Measurements from ENCODE around the gene RFC4. TPM values are rescaled to one million over a fixed set of nuclear protein-coding genes. Genes with fewer than 3 reads are reported as not detected.

RFC4 gene
- total and polyA plus RNA-seq, 7 donors: 8.7 to 30.3 (median 16.4) TPM

GRCh38 chr3:186821429-186822387 is 15.4 kb upstream of the RFC4 start:
- H3K36me3 ChIP-seq: no peaks in the 10 kb centered on the region
- H3K27ac ChIP-seq: no peak overlapping the region
- TF ChIP-seq CTCF (IDR thresholded peaks at IDR 0.05) (peak in 3 of 4 experiments; percentile 25 to 48 (median 37)), EP300 (IDR thresholded peaks at IDR 0.05) (no peak)
- H3K9me3 ChIP-seq: no peaks in the 10 kb centered on the region
- no peak for DNase-seq
- 47 to 55% methylated on average over 11 of the region's 11 CpGs for WGBS, 2 donors
- intact Hi-C loops (cut with DNase I): loop anchor here (2.0 kb wide), 1 partner anchor 207 kb away; no protein-coding TSS in a partner anchor
- H3K4me1 ChIP-seq: peaks cover 0 to 17% (median 8%) of the 10 kb centered on the region in 4 donors
- H3K27me3 ChIP-seq: peaks cover 15 to 28% (median 16%) of the 10 kb centered on the region in 3 donors
- no peak overlapping the region for H3K4me3 ChIP-seq

GRCh38 chr3:186818956-186819355 is 12.7 kb upstream of the RFC4 start:
- Histone ChIP-seq H3K4me1 (no peaks in the 10 kb centered on the region), H3K27ac (no peak overlapping the region), H3K4me3 (no peak overlapping the region), H3K36me3 (no peaks in the 10 kb centered on the region), H3K9me3 (no peaks in the 10 kb centered on the region), H3K27me3 (peaks cover 0 to 4% (median 0%) of the 10 kb centered on the region in 3 donors)
- 93 to 98% methylated on average over 1 of the region's 1 CpG for WGBS, 2 donors
- DNase-seq: no peak
- intact Hi-C loops (cut with DNase I): no loop called here
- no peak for TF ChIP-seq EP300 (IDR thresholded peaks at IDR 0.05)
- TF ChIP-seq POLR2AphosphoS5 (IDR thresholded peaks at IDR 0.05): no peak
- TF ChIP-seq POLR2A (IDR thresholded peaks at IDR 0.05): no peak
- TF ChIP-seq CTCF (IDR thresholded peaks at IDR 0.05): no peak

GRCh38 chr3:186818516-186818915 is 12.2 kb upstream of the RFC4 start:
- no peaks in the 10 kb centered on the region for H3K36me3 ChIP-seq
- TF ChIP-seq CTCF (IDR thresholded peaks at IDR 0.05) (no peak), POLR2A (IDR thresholded peaks at IDR 0.05) (no peak), EP300 (IDR thresholded peaks at IDR 0.05) (no peak), POLR2AphosphoS5 (IDR thresholded peaks at IDR 0.05) (no peak)
- no peaks in the 10 kb centered on the region for H3K9me3 ChIP-seq
- intact Hi-C loops (cut with DNase I): no loop called here
- WGBS, 2 donors: 96 to 97% methylated on average over 5 of the region's 5 CpGs
- no peaks in the 10 kb centered on the region for H3K4me1 ChIP-seq
- no peak overlapping the region for H3K4me3 ChIP-seq
- no peak for DNase-seq
- H3K27me3 ChIP-seq: peaks cover 0 to 5% (median 0%) of the 10 kb centered on the region in 3 donors
- no peak overlapping the region for H3K27ac ChIP-seq

GRCh38 chr3:186815435-186815834 is 9.2 kb upstream of the RFC4 start:
- no peaks in the 10 kb centered on the region for H3K36me3 ChIP-seq
- no peak overlapping the region for H3K4me3 ChIP-seq
- no peak for DNase-seq
- H3K9me3 ChIP-seq: no peaks in the 10 kb centered on the region
- intact Hi-C loops (cut with DNase I): no loop called here
- H3K4me1 ChIP-seq: no peaks in the 10 kb centered on the region
- WGBS, 2 donors: 94 to 98% methylated on average over 1 of the region's 1 CpG
- TF ChIP-seq CTCF (IDR thresholded peaks at IDR 0.05) (no peak), POLR2A (IDR thresholded peaks at IDR 0.05) (no peak), POLR2AphosphoS5 (IDR thresholded peaks at IDR 0.05) (no peak), EP300 (IDR thresholded peaks at IDR 0.05) (no peak)
- H3K27me3 ChIP-seq: peaks cover 0 to 12% (median 0%) of the 10 kb centered on the region in 3 donors
- no peak overlapping the region for H3K27ac ChIP-seq
